WTC11 (cell line): ENCODE results near the gene FHIT. TPM values are rescaled to one million over a fixed set of nuclear protein-coding genes. Genes with fewer than 3 reads are reported as not detected.

Experiments
- ATAC-seq: fragments of 200-7000 bp; cut with Tn5 transposase; 2 replicates; pipeline ENCODE4 v1.10.0; 2021; ENCODE audit warnings: mild to moderate bottlenecking, moderate library complexity
- CTCF ChIA-PET: fragments of 300-600 bp; sonication (Branson Sonifier 250); formaldehyde crosslinking; loops from one replicate; lab custom pipeline; 2021; ENCODE audit warnings: antibody characterized with exemption; lab: Charles Lee
- POLR2A ChIA-PET: fragments of 350-600 bp; sonication (Branson Sonifier 250); formaldehyde crosslinking; loops from one replicate; lab custom pipeline; 2021; ENCODE audit warnings: antibody characterized with exemption; lab: Charles Lee
- DNase-seq: peaks from one replicate; pipeline ENCODE4 v3.0.0; 2021; ENCODE audit warnings: low spot score
- H3K27ac Mint-ChIP-seq: 2 replicates; pipeline ENCODE4 v1.8.0; 2021; ENCODE audit warnings: mixed read lengths
- H3K27me3 Mint-ChIP-seq: 2 replicates; pipeline ENCODE4 v1.8.0; 2021; ENCODE audit warnings: low read depth, mild to moderate bottlenecking, moderate library complexity, mixed read lengths
- H3K36me3 Mint-ChIP-seq: 2 replicates; pipeline ENCODE4 v1.8.0; 2021; ENCODE audit warnings: mixed read lengths
- H3K4me1 Mint-ChIP-seq: 2 replicates; pipeline ENCODE4 v1.8.0; 2022; ENCODE audit warnings: mixed read lengths
- H3K4me3 Mint-ChIP-seq: 2 replicates; pipeline ENCODE4 v1.8.0; 2021; ENCODE audit warnings: mild to moderate bottlenecking, moderate library complexity, mixed read lengths
- H3K9me3 Mint-ChIP-seq: 2 replicates; pipeline ENCODE4 v1.8.0; 2021; ENCODE audit warnings: mixed read lengths
- CREM ChIP-seq: sonication (generic); formaldehyde crosslinking; IDR thresholded peaks from 2 replicates; pipeline ENCODE4 v1.8.1; 2022; ENCODE audit warnings: mild to moderate bottlenecking, missing genetic modification reagents, moderate library complexity
- FOXK1 ChIP-seq: sonication (generic); formaldehyde crosslinking; IDR thresholded peaks from 2 replicates; pipeline ENCODE4 v1.8.0; 2022; ENCODE audit warnings: mild to moderate bottlenecking, moderate library complexity, missing genetic modification reagents
- NR1H2 ChIP-seq: sonication (generic); formaldehyde crosslinking; IDR thresholded peaks from 2 replicates; pipeline ENCODE4 v1.9.0; 2021; ENCODE audit warnings: mild to moderate bottlenecking, moderate library complexity, missing genetic modification reagents
- PRRX2 ChIP-seq: fragments of 250-450 bp; sonication (Bioruptor Pico); IDR thresholded peaks from 2 replicates; pipeline ENCODE4 v1.8.0; 2021; ENCODE audit warnings: mild to moderate bottlenecking
- TEAD4 ChIP-seq: sonication (generic); formaldehyde crosslinking; IDR thresholded peaks from 2 replicates; pipeline ENCODE4 v1.8.0; 2022; ENCODE audit warnings: mild to moderate bottlenecking, missing genetic modification reagents
- ZBTB21 ChIP-seq: sonication (generic); formaldehyde crosslinking; IDR thresholded peaks from 2 replicates; pipeline ENCODE4 v1.8.1; 2023; ENCODE audit warnings: mild to moderate bottlenecking, missing genetic modification reagents, borderline replicate concordance
- ZNF219 ChIP-seq: sonication (generic); formaldehyde crosslinking; IDR thresholded peaks from 2 replicates; pipeline ENCODE4 v1.8.0; 2023; ENCODE audit warnings: missing genetic modification reagents, mild to moderate bottlenecking, borderline replicate concordance
- ZNF232 ChIP-seq: sonication (generic); formaldehyde crosslinking; IDR thresholded peaks from 2 replicates; pipeline ENCODE4 v1.8.0; 2022; ENCODE audit warnings: mild to moderate bottlenecking, missing genetic modification reagents
- ZNF423 ChIP-seq: fragments of 250-450 bp; sonication (Bioruptor Pico); IDR thresholded peaks from 2 replicates; pipeline ENCODE4 v2.1.2; 2022; ENCODE audit warnings: mild to moderate bottlenecking, moderate library complexity
- ZNF671 ChIP-seq: fragments of 250-450 bp; sonication (Bioruptor Pico); IDR thresholded peaks from 2 replicates; pipeline ENCODE4 v1.8.0; 2021; ENCODE audit warnings: mild to moderate bottlenecking
- total RNA-seq: library from RNA; stranded (reverse); gene quantifications from 3 replicates; pipeline ENCODE4 v1.2.3, GENCODE V29; 2021
- TF ChIP-seq, protein P1 (sequence below): sonication (generic); formaldehyde crosslinking; IDR thresholded peaks from 2 replicates; pipeline ENCODE4 v1.8.0; 2022; ENCODE audit warnings: mild to moderate bottlenecking, missing genetic modification reagents
- TF ChIP-seq, protein P2 (sequence below): sonication (generic); formaldehyde crosslinking; IDR thresholded peaks from 2 replicates; pipeline ENCODE4 v1.8.1; 2023; ENCODE audit warnings: mild to moderate bottlenecking, missing genetic modification reagents, borderline replicate concordance
- TF ChIP-seq, protein P3 (sequence below): sonication (generic); formaldehyde crosslinking; IDR thresholded peaks from 2 replicates; pipeline ENCODE4 v1.8.1; 2023; ENCODE audit warnings: mild to moderate bottlenecking, missing genetic modification reagents, moderate library complexity
- TF ChIP-seq, protein P4 (sequence below): sonication (generic); formaldehyde crosslinking; IDR thresholded peaks from 2 replicates; pipeline ENCODE4 v1.8.1; 2022; ENCODE audit warnings: low read depth, mild to moderate bottlenecking, moderate library complexity, missing genetic modification reagents, borderline replicate concordance
- TF ChIP-seq, protein P5 (sequence below): sonication (generic); formaldehyde crosslinking; IDR thresholded peaks from 2 replicates; pipeline ENCODE4 v1.8.1; 2023; ENCODE audit warnings: mild to moderate bottlenecking, missing genetic modification reagents, moderate library complexity
- TF ChIP-seq, protein P6 (sequence below): sonication (generic); formaldehyde crosslinking; IDR thresholded peaks from 2 replicates; pipeline ENCODE4 v1.8.1; 2023; ENCODE audit warnings: mild to moderate bottlenecking, missing genetic modification reagents
- TF ChIP-seq, protein P7 (sequence below): fragments of 250-450 bp; sonication (Bioruptor Pico); conservative IDR thresholded peaks from 2 replicates; pipeline ENCODE4 v1.9.0; 2021; ENCODE audit warnings: mild to moderate bottlenecking
- TF ChIP-seq, protein P8 (sequence below): sonication (generic); formaldehyde crosslinking; IDR thresholded peaks from 2 replicates; pipeline ENCODE4 v1.8.0; 2022; ENCODE audit warnings: missing genetic modification reagents

Gene FHIT
- total RNA-seq, 1 experiment from 2014 or later = 2.6 TPM

DNA sequence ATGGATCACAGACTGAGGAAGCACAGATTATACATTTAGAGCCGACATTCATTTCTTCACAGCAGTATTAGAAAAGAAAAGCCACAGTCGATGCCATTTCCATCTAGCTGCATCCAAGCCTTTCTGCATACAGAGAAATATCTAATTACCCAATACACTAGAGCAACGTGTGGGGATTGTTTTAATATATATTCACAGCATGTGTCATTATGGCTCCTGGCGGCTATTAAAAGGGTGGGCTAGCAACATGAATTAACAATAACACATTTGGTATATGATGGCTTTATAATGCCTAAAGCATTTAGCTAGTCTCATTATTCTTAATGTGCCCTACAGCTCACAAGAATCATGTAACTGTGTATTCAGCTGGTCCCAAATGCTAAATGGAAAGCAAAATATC lies 1030.5 kb downstream of the FHIT start:
- H3K27ac Mint-ChIP-seq = no peak overlapping the region
- peaks cover 9% of the 10 kb centered on the region for H3K4me1 Mint-ChIP-seq
- POLR2A ChIA-PET = no interaction called here
- H3K9me3 Mint-ChIP-seq = no peaks in the 10 kb centered on the region
- DNase-seq (no peak), ATAC-seq (no peak)
- no peaks in the 10 kb centered on the region for H3K27me3 Mint-ChIP-seq
- no peaks in the 10 kb centered on the region for H3K36me3 Mint-ChIP-seq
- H3K4me3 Mint-ChIP-seq = no peak overlapping the region
- CTCF ChIA-PET = no interaction called here
- TF ChIP-seq NR1H2 (CRISPR knock-in tag) (no peak), ZNF423 (CRISPR knock-in tag) (no peak), ZNF671 (CRISPR knock-in tag) (no peak), ZBTB21 (no peak), TEAD4 (CRISPR knock-in tag) (no peak), FOXK1 (CRISPR knock-in tag) (no peak), ZNF232 (no peak), PRRX2 (CRISPR knock-in tag) (no peak), ZNF219 (CRISPR knock-in tag) (no peak), CREM (CRISPR knock-in tag) (no peak)
- TF ChIP-seq, protein P1, sequence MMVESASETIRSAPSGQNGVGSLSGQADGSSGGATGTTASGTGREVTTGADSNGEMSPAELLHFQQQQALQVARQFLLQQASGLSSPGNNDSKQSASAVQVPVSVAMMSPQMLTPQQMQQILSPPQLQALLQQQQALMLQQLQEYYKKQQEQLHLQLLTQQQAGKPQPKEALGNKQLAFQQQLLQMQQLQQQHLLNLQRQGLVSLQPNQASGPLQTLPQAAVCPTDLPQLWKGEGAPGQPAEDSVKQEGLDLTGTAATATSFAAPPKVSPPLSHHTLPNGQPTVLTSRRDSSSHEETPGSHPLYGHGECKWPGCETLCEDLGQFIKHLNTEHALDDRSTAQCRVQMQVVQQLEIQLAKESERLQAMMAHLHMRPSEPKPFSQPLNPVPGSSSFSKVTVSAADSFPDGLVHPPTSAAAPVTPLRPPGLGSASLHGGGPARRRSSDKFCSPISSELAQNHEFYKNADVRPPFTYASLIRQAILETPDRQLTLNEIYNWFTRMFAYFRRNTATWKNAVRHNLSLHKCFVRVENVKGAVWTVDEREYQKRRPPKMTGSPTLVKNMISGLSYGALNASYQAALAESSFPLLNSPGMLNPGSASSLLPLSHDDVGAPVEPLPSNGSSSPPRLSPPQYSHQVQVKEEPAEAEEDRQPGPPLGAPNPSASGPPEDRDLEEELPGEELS (CRISPR knock-in tag) = no peak
- TF ChIP-seq, protein P2, sequence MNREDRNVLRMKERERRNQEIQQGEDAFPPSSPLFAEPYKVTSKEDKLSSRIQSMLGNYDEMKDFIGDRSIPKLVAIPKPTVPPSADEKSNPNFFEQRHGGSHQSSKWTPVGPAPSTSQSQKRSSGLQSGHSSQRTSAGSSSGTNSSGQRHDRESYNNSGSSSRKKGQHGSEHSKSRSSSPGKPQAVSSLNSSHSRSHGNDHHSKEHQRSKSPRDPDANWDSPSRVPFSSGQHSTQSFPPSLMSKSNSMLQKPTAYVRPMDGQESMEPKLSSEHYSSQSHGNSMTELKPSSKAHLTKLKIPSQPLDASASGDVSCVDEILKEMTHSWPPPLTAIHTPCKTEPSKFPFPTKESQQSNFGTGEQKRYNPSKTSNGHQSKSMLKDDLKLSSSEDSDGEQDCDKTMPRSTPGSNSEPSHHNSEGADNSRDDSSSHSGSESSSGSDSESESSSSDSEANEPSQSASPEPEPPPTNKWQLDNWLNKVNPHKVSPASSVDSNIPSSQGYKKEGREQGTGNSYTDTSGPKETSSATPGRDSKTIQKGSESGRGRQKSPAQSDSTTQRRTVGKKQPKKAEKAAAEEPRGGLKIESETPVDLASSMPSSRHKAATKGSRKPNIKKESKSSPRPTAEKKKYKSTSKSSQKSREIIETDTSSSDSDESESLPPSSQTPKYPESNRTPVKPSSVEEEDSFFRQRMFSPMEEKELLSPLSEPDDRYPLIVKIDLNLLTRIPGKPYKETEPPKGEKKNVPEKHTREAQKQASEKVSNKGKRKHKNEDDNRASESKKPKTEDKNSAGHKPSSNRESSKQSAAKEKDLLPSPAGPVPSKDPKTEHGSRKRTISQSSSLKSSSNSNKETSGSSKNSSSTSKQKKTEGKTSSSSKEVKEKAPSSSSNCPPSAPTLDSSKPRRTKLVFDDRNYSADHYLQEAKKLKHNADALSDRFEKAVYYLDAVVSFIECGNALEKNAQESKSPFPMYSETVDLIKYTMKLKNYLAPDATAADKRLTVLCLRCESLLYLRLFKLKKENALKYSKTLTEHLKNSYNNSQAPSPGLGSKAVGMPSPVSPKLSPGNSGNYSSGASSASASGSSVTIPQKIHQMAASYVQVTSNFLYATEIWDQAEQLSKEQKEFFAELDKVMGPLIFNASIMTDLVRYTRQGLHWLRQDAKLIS (CRISPR knock-in tag) = no peak
- TF ChIP-seq, protein P3, sequence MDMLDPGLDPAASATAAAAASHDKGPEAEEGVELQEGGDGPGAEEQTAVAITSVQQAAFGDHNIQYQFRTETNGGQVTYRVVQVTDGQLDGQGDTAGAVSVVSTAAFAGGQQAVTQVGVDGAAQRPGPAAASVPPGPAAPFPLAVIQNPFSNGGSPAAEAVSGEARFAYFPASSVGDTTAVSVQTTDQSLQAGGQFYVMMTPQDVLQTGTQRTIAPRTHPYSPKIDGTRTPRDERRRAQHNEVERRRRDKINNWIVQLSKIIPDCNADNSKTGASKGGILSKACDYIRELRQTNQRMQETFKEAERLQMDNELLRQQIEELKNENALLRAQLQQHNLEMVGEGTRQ (CRISPR knock-in tag) = no peak
- TF ChIP-seq, protein P4, sequence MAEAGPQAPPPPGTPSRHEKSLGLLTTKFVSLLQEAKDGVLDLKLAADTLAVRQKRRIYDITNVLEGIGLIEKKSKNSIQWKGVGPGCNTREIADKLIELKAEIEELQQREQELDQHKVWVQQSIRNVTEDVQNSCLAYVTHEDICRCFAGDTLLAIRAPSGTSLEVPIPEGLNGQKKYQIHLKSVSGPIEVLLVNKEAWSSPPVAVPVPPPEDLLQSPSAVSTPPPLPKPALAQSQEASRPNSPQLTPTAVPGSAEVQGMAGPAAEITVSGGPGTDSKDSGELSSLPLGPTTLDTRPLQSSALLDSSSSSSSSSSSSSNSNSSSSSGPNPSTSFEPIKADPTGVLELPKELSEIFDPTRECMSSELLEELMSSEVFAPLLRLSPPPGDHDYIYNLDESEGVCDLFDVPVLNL (CRISPR knock-in tag) = no peak
- TF ChIP-seq, protein P5, sequence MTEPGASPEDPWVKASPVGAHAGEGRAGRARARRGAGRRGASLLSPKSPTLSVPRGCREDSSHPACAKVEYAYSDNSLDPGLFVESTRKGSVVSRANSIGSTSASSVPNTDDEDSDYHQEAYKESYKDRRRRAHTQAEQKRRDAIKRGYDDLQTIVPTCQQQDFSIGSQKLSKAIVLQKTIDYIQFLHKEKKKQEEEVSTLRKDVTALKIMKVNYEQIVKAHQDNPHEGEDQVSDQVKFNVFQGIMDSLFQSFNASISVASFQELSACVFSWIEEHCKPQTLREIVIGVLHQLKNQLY (CRISPR knock-in tag) = no peak
- TF ChIP-seq, protein P6, sequence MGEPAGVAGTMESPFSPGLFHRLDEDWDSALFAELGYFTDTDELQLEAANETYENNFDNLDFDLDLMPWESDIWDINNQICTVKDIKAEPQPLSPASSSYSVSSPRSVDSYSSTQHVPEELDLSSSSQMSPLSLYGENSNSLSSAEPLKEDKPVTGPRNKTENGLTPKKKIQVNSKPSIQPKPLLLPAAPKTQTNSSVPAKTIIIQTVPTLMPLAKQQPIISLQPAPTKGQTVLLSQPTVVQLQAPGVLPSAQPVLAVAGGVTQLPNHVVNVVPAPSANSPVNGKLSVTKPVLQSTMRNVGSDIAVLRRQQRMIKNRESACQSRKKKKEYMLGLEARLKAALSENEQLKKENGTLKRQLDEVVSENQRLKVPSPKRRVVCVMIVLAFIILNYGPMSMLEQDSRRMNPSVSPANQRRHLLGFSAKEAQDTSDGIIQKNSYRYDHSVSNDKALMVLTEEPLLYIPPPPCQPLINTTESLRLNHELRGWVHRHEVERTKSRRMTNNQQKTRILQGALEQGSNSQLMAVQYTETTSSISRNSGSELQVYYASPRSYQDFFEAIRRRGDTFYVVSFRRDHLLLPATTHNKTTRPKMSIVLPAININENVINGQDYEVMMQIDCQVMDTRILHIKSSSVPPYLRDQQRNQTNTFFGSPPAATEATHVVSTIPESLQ (CRISPR knock-in tag) = no peak
- TF ChIP-seq, protein P7, sequence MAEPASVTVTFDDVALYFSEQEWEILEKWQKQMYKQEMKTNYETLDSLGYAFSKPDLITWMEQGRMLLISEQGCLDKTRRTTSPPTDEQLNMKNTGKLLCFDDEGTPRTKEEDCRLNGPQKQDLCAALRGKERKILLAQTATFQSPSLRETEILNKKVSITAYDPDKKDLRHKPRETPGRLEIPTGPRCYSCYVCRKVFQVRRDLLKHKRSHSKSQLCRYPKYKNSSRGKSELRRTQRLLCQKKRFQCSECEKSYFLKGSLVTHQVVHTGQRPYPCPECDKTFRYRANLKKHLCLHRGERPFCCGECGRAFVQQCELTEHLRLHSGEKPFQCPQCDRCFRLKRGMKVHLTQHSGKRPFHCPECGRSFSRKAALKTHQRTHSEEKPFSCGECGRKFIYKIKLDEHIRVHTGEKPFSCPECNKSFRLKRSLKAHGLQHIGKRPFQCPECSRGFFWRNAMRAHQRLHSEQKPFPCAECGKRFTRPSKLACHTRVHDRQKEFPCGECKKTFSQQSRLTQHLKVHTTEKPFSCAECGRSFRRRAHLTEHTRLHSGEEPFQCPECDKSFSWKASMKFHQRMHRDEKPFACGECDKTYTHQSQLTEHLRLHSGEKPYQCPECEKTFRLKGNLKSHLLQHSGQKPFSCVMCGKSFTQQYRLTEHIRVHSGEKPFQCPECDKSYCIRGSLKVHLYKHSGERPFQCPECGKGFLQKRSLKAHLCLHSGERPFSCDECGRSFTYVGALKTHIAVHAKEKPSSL (CRISPR knock-in tag) = no peak
- TF ChIP-seq, protein P8, sequence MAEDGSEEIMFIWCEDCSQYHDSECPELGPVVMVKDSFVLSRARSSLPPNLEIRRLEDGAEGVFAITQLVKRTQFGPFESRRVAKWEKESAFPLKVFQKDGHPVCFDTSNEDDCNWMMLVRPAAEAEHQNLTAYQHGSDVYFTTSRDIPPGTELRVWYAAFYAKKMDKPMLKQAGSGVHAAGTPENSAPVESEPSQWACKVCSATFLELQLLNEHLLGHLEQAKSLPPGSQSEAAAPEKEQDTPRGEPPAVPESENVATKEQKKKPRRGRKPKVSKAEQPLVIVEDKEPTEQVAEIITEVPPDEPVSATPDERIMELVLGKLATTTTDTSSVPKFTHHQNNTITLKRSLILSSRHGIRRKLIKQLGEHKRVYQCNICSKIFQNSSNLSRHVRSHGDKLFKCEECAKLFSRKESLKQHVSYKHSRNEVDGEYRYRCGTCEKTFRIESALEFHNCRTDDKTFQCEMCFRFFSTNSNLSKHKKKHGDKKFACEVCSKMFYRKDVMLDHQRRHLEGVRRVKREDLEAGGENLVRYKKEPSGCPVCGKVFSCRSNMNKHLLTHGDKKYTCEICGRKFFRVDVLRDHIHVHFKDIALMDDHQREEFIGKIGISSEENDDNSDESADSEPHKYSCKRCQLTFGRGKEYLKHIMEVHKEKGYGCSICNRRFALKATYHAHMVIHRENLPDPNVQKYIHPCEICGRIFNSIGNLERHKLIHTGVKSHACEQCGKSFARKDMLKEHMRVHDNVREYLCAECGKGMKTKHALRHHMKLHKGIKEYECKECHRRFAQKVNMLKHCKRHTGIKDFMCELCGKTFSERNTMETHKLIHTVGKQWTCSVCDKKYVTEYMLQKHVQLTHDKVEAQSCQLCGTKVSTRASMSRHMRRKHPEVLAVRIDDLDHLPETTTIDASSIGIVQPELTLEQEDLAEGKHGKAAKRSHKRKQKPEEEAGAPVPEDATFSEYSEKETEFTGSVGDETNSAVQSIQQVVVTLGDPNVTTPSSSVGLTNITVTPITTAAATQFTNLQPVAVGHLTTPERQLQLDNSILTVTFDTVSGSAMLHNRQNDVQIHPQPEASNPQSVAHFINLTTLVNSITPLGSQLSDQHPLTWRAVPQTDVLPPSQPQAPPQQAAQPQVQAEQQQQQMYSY (CRISPR knock-in tag) = no peak
